SU-DHL-6 (cell line): ENCODE data around the gene C19orf85.

Experiments used
- H2AFZ ChIP-seq: fragments of 200-600 bp; sonication (generic); 2 replicates; pipeline ENCODE4 v1.6.1; 2014; ENCODE audit warnings: low read depth, mild to moderate bottlenecking, moderate library complexity, mixed read lengths, antibody characterized with exemption, low read length; ENCODE audit not compliant: severe bottlenecking
- H3F3A ChIP-seq: fragments of 200-600 bp; shearing (Covaris generic); 2 replicates; pipeline ENCODE4 v1.6.0; 2016; ENCODE audit warnings: antibody characterized with exemption, mild to moderate bottlenecking; ENCODE audit not compliant: insufficient read depth
- H3K27ac ChIP-seq: fragments of 200-600 bp; sonication (generic); 2 replicates; pipeline ENCODE4 v1.5.1; 2016; ENCODE audit warnings: low read depth, mild to moderate bottlenecking, low read length, moderate library complexity, mixed read lengths
- H3K27me3 ChIP-seq: fragments of 200-600 bp; sonication (generic), shearing (Covaris generic); 2 replicates; pipeline ENCODE4 v1.6.0; 2014; ENCODE audit warnings: mild to moderate bottlenecking, low read length
- H3K36me3 ChIP-seq: fragments of 200-600 bp; sonication (generic); 2 replicates; pipeline ENCODE4 v1.6.1; 2014; ENCODE audit warnings: mild to moderate bottlenecking, low read length, mixed read lengths
- H3K4me2 ChIP-seq: fragments of 300-600, 200-600 bp; shearing (Covaris generic), sonication (generic); 2 replicates; pipeline ENCODE4 v1.6.0; 2014; ENCODE audit warnings: low read length, low read depth, mild to moderate bottlenecking; ENCODE audit not compliant: poor library complexity, severe bottlenecking
- H3K4me3 ChIP-seq: fragments of 200-600 bp; sonication (generic); 2 replicates; pipeline ENCODE4 v1.5.1; 2014; ENCODE audit warnings: antibody characterized with exemption, low read length, mild to moderate bottlenecking, mixed read lengths; ENCODE audit not compliant: insufficient read depth, poor library complexity, severe bottlenecking
- H3K79me2 ChIP-seq: fragments of 200-600 bp; sonication (generic); 2 replicates; pipeline ENCODE4 v1.6.1; 2014; ENCODE audit warnings: mild to moderate bottlenecking, low read length, moderate library complexity; ENCODE audit not compliant: insufficient read depth
- H3K9ac ChIP-seq: fragments of 200-600 bp; sonication (generic); 2 replicates; pipeline ENCODE4 v1.7.0; 2014; ENCODE audit warnings: mild to moderate bottlenecking, low read length
- H3K9me2 ChIP-seq: fragments of 200-600 bp; sonication (generic); replicated peaks from 2 replicates; pipeline ENCODE4 v1.6.1; 2014; ENCODE audit warnings: low read length; ENCODE audit not compliant: insufficient read depth
- H3K9me3 ChIP-seq: fragments of 200-600 bp; sonication (generic); 2 replicates; pipeline ENCODE4 v1.6.1; 2014; ENCODE audit warnings: low read length, mixed read lengths; ENCODE audit not compliant: insufficient read depth
- H4K20me1 ChIP-seq: fragments of 200-600 bp; sonication (generic); 2 replicates; pipeline ENCODE4 v1.6.1; 2014; ENCODE audit warnings: low read depth, mild to moderate bottlenecking, antibody characterized with exemption, low read length, moderate library complexity, mixed read lengths
- EZH2phosphoT487 ChIP-seq: fragments of 200-600 bp; sonication (generic), shearing (Covaris generic); conservative IDR thresholded peaks from 2 replicates; pipeline ENCODE4 v1.6.1; 2018; ENCODE audit warnings: mild to moderate bottlenecking, antibody characterized with exemption, low read length, moderate library complexity, mixed read lengths
- TF ChIP-seq, protein P1 (sequence below): fragments of 200-600 bp; sonication (generic); IDR thresholded peaks from one replicate; pipeline ENCODE4 v1.5.1; 2017; ENCODE audit warnings: antibody characterized with exemption, mild to moderate bottlenecking, low read length, moderate library complexity; ENCODE audit not compliant: insufficient read depth, poor library complexity, severe bottlenecking

The C19orf85 gene

GRCh38 chr19:55471266-55471665 lies 6.7 kb upstream of the C19orf85 start:
- Histone ChIP-seq H2AFZ (no peak overlapping the region), H3K79me2 (no peaks in the 10 kb centered on the region), H4K20me1 (no peaks in the 10 kb centered on the region), H3K9me3 (no peaks in the 10 kb centered on the region), H3K27ac (no peak overlapping the region), H3K9me2 (no peaks in the 10 kb centered on the region), H3K4me3 (no peak overlapping the region), H3F3A (no peaks in the 10 kb centered on the region), H3K36me3 (no peaks in the 10 kb centered on the region), H3K27me3 (no peaks in the 10 kb centered on the region), H3K9ac (no peak overlapping the region), H3K4me2 (no peak overlapping the region)
- TF ChIP-seq, protein P1, sequence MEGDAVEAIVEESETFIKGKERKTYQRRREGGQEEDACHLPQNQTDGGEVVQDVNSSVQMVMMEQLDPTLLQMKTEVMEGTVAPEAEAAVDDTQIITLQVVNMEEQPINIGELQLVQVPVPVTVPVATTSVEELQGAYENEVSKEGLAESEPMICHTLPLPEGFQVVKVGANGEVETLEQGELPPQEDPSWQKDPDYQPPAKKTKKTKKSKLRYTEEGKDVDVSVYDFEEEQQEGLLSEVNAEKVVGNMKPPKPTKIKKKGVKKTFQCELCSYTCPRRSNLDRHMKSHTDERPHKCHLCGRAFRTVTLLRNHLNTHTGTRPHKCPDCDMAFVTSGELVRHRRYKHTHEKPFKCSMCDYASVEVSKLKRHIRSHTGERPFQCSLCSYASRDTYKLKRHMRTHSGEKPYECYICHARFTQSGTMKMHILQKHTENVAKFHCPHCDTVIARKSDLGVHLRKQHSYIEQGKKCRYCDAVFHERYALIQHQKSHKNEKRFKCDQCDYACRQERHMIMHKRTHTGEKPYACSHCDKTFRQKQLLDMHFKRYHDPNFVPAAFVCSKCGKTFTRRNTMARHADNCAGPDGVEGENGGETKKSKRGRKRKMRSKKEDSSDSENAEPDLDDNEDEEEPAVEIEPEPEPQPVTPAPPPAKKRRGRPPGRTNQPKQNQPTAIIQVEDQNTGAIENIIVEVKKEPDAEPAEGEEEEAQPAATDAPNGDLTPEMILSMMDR: no peak
- TF ChIP-seq EZH2phosphoT487: no peak

DNA sequence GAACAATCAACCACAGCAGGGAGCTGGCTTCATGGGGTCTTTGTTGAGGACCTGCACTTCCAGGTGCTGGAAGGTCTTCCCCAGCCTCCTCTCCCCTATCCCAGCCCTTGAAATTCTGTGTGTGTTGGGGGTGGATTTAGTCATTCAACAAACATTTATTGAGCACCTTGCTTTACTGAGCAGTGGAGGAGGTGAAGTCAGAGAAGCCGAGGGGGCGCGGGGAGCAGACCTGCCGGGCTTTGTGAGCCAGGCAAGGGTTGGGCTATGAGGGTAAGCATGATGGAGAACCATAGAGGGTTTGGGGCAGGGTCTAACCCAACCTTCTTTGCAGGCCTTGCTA lies 3.5 kb upstream of the C19orf85 start:
- Histone ChIP-seq H3K79me2 (no peaks in the 10 kb centered on the region), H3K9ac (no peak overlapping the region)

DNA sequence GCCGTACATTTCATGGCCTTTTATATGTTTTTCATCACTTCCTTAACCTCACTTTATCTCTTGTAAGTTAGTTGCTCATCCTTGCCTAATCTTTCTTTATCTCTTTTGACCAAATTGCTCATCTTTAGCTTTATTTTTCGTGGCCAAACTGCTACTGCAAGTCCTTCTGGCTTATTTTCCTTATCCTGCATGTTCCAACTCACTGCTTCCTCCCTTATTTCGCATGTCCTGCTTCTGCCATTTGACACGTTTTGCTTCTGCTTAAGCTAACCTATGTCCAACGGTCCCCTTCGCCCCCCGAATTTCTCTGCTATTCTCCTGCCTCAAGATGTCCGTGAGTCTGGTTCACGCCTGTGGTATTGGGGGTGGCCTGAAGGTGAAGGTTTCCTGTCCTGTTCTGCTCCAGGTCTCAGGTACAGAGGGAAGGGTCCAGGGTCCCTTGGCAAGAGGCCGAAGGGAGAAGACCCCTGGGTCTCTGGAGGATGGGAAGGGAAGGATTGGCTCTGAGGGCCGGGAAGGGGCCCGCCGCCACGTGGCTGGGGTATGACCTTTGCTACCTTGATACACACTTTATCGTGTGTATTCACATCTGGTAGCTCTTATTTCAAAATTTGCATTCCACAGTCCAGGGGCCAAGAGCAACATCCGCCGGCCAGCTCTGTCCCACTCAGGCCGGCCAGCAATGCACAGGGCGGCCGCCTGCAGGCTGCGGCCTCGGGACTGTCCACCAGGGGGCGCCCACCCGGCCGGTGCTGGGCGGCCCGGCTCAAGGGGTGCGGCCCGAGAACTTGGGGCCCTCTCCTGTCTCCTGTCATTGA lies 2.9 kb upstream of the C19orf85 start:
- Histone ChIP-seq H3K27ac (no peak overlapping the region), H3K4me2 (no peak overlapping the region), H3K27me3 (no peaks in the 10 kb centered on the region), H3K9me3 (no peaks in the 10 kb centered on the region), H2AFZ (peak overlapping the region; percentile 15), H3K9me2 (no peaks in the 10 kb centered on the region), H3K36me3 (no peaks in the 10 kb centered on the region), H3F3A (no peaks in the 10 kb centered on the region), H3K4me3 (no peak overlapping the region), H3K9ac (no peak overlapping the region), H3K79me2 (no peaks in the 10 kb centered on the region), H4K20me1 (no peaks in the 10 kb centered on the region)
- TF ChIP-seq, protein P1: peak; percentile 96
- TF ChIP-seq EZH2phosphoT487: no peak

More for the DNA sequence above, 3.5 kb upstream of the C19orf85 start:
- Histone ChIP-seq H3K9me3 (no peaks in the 10 kb centered on the region), H3K36me3 (no peaks in the 10 kb centered on the region), H3K27me3 (no peaks in the 10 kb centered on the region), H3K27ac (no peak overlapping the region), H3K4me3 (no peak overlapping the region), H3K9me2 (no peaks in the 10 kb centered on the region), H3K4me2 (no peak overlapping the region), H4K20me1 (no peaks in the 10 kb centered on the region), H3F3A (no peaks in the 10 kb centered on the region), H2AFZ (peak overlapping the region; percentile 15)
- no peak for TF ChIP-seq EZH2phosphoT487
- TF ChIP-seq, protein P1: no peak
